Activated CD4-positive, alpha-beta T cell treated with anti-CD3 and anti-CD28 coated beads, Interleukin-2, amount 50 U/mL, for 48 hours (primary cell): Measurements from ENCODE around the gene RNF213.
"Not testable (repeated sequence)": the region's sequence is repeated elsewhere in the genome, so short reads cannot be mapped to it uniquely, and the experiment has no call there.

Experiments
- DNase-seq, 2 experiments: peaks; one replicate each; pipeline ENCODE4 v3.0.0-alpha.2; 2020

The RNF213 gene

GRCh38 chr17:80395402-80396151 lies 134.9 kb downstream of the RNF213 start:
- DNase-seq, result no peak

GRCh38 chr17:80396157-80397033 lies 135.7 kb downstream of the RNF213 start:
- DNase-seq, result no peak

GRCh38 chr17:80397034-80397387 lies 136.4 kb downstream of the RNF213 start:
- DNase-seq, result no peak

GRCh38 chr17:80397686-80398085 lies 137.0 kb downstream of the RNF213 start:
- no peak for DNase-seq

- DNase-seq, result not testable (repeated sequence)
Observed at GRCh38 chr17:80401086-80401485, 140.4 kb downstream of the RNF213 start.

- DNase-seq, result not testable (repeated sequence)
Observed at GRCh38 chr17:80402102-80402501, 141.4 kb downstream of the RNF213 start.

GRCh38 chr17:80402959-80403358 lies 142.3 kb downstream of the RNF213 start:
- no peak for DNase-seq

- DNase-seq, result no peak
Observed at GRCh38 chr17:80406146-80406545, 145.5 kb downstream of the RNF213 start.

- DNase-seq, result not testable (repeated sequence)
Observed at GRCh38 chr17:80407917-80408316, 147.3 kb downstream of the RNF213 start.

GRCh38 chr17:80408872-80409271 lies 148.2 kb downstream of the RNF213 start:
- DNase-seq, result peak; percentile 28 to 44

GRCh38 chr17:80409626-80410025 lies 149.0 kb downstream of the RNF213 start:
- DNase-seq, result no peak

- not testable (repeated sequence) for DNase-seq
Observed at GRCh38 chr17:80410441-80411087, 149.9 kb downstream of the RNF213 start.

GRCh38 chr17:80413771-80414507 lies 153.3 kb downstream of the RNF213 start:
- no peak for DNase-seq

- DNase-seq, result peak in 1 of 2 experiments; percentile 13
Observed at GRCh38 chr17:80414508-80414802, 153.8 kb downstream of the RNF213 start.

GRCh38 chr17:80414803-80415625 lies 154.4 kb downstream of the RNF213 start, which contains the start of gene ENDOV:
TSS of gene ENDOV (plus strand) at chr17:80415167. CDS start at chr17:80415195, 28 bp downstream.
- DNase-seq, result peak; percentile 92 to 93

GRCh38 chr17:80415626-80416137 lies 155.0 kb downstream of the RNF213 start:
- no peak for DNase-seq

GRCh38 chr17:80416260-80416939 lies 155.7 kb downstream of the RNF213 start:
- DNase-seq, result no peak

GRCh38 chr17:80416940-80417293 lies 156.3 kb downstream of the RNF213 start:
- DNase-seq, result no peak

GRCh38 chr17:80418589-80418988 lies 157.9 kb downstream of the RNF213 start:
- no peak for DNase-seq

GRCh38 chr17:80419255-80419654 lies 158.6 kb downstream of the RNF213 start:
- DNase-seq, result no peak
